HepG2 (cell line): ENCODE results near the gene COX4I2. TPM values are rescaled to one million over a fixed set of nuclear protein-coding genes. Genes with fewer than 3 reads are reported as not detected.

Experiments
- ASH2L ChIP-seq: fragments of 300-600, 200-600 bp; sonication (generic); IDR thresholded peaks from 2 replicates; pipeline ENCODE4 v1.7.0; 2017; ENCODE audit warnings: low read depth, mild to moderate bottlenecking, moderate library complexity, mixed read lengths, low read length; ENCODE audit not compliant: insufficient read length
- BATF2 ChIP-seq: sonication (generic); formaldehyde crosslinking; IDR thresholded peaks from 2 replicates; pipeline ENCODE4 v1.8.0; 2022; ENCODE audit warnings: mild to moderate bottlenecking, missing genetic modification reagents, moderate library complexity
- CHD4 ChIP-seq: fragments of 200-600 bp; sonication (generic); IDR thresholded peaks from 2 replicates; pipeline ENCODE4 v1.7.0; 2017; ENCODE audit warnings: mild to moderate bottlenecking, low read length, borderline replicate concordance
- CTCF ChIP-seq: sonication (generic); formaldehyde crosslinking; IDR thresholded peaks from 2 replicates; pipeline ENCODE4 v1.5.0; 2020; ENCODE audit warnings: mild to moderate bottlenecking, missing genetic modification reagents, moderate library complexity
- DMAP1 ChIP-seq: IDR thresholded peaks from 2 replicates; pipeline ENCODE4 v1.6.1; 2016
- FLYWCH1 ChIP-seq: sonication (generic); formaldehyde crosslinking; IDR thresholded peaks from 2 replicates; pipeline ENCODE4 v1.8.1; 2023; ENCODE audit warnings: mild to moderate bottlenecking, missing genetic modification reagents
- GLI4 ChIP-seq: sonication (generic); formaldehyde crosslinking; IDR thresholded peaks from 2 replicates; pipeline ENCODE4 v1.5.1; 2020; ENCODE audit warnings: missing genetic modification reagents, mild to moderate bottlenecking, moderate library complexity, borderline replicate concordance
- ISX ChIP-seq: sonication (generic); formaldehyde crosslinking; conservative IDR thresholded peaks from 2 replicates; pipeline ENCODE4 v1.5.0; 2020; ENCODE audit warnings: missing genetic modification reagents
- KDM2A ChIP-seq: sonication (generic); formaldehyde crosslinking; IDR thresholded peaks from 2 replicates; pipeline ENCODE4 v1.4.0; 2020; ENCODE audit warnings: low read depth, missing genetic modification reagents, borderline replicate concordance
- KLF13 ChIP-seq: sonication (generic); formaldehyde crosslinking; IDR thresholded peaks from 2 replicates; pipeline ENCODE4 v1.4.0; 2020; ENCODE audit warnings: mild to moderate bottlenecking, missing genetic modification reagents
- MXD4 ChIP-seq: IDR thresholded peaks from 2 replicates; pipeline ENCODE4 v1.6.1; 2016; ENCODE audit warnings: mild to moderate bottlenecking, missing biosample characterization, missing genetic modification reagents
- RAD21 ChIP-seq: fragments of 450-650 bp; formaldehyde crosslinking; IDR thresholded peaks from 2 replicates; pipeline ENCODE4 v1.5.0; 2020; ENCODE audit warnings: mild to moderate bottlenecking
- SMAD9 ChIP-seq: sonication (generic); formaldehyde crosslinking; IDR thresholded peaks from 2 replicates; pipeline ENCODE4 v1.5.1; 2020; ENCODE audit warnings: mild to moderate bottlenecking, missing genetic modification reagents
- ZNF232 ChIP-seq: sonication (generic); formaldehyde crosslinking; IDR thresholded peaks from 2 replicates; pipeline ENCODE4 v1.4.0; 2020; ENCODE audit warnings: missing genetic modification reagents, borderline replicate concordance
- ZNF318 ChIP-seq: sonication (generic); formaldehyde crosslinking; IDR thresholded peaks from 2 replicates; pipeline ENCODE4 v1.4.0; 2020; ENCODE audit warnings: mild to moderate bottlenecking, missing genetic modification reagents
- ZNF460 ChIP-seq: sonication (generic); formaldehyde crosslinking; IDR thresholded peaks from 2 replicates; pipeline ENCODE4 v1.5.1; 2020; ENCODE audit warnings: missing genetic modification reagents, mild to moderate bottlenecking, borderline replicate concordance
- ZNF550 ChIP-seq: sonication (generic); formaldehyde crosslinking; IDR thresholded peaks from 2 replicates; pipeline ENCODE4 v1.4.0; 2020; ENCODE audit warnings: mild to moderate bottlenecking, missing genetic modification reagents, borderline replicate concordance
- ZNF558 ChIP-seq: sonication (generic); formaldehyde crosslinking; IDR thresholded peaks from 2 replicates; pipeline ENCODE4 v1.9.0; 2022; ENCODE audit warnings: mild to moderate bottlenecking, missing genetic modification reagents, borderline replicate concordance
- ZNF839 ChIP-seq: sonication (generic); formaldehyde crosslinking; IDR thresholded peaks from 2 replicates; pipeline ENCODE4 v1.4.0; 2020; ENCODE audit warnings: missing genetic modification reagents, mild to moderate bottlenecking, borderline replicate concordance
- polyA plus RNA-seq, 8 experiments: library from polyadenylated mRNA; depleted of rRNA in 3 of 8; stranded (reverse) in 7 of 8; unstranded in 1 of 8; fragments of >200 nt; fragmentation: Illumina TruSeq in 4 of 8; extraction: Trizol in 4 of 8; gene quantifications; 2 replicates each; pipeline versions ENCODE4 v1.2.1 to v1.2.3, GENCODE V29; 2011 to 2016; ENCODE audit warnings: low read depth in 4 of 8, missing spikeins in 1 of 8, mixed read lengths in 1 of 8; ENCODE audit not compliant: insufficient read depth in 1 of 8
- total RNA-seq, 5 experiments: library from RNA; depleted of rRNA; stranded (reverse); fragments of >200 nt; fragmentation: Illumina TruSeq; extraction: Trizol; gene quantifications; 2 replicates each; pipeline ENCODE4 v1.2.3, GENCODE V29; 2016; ENCODE audit warnings: low read depth in 1 of 5

The COX4I2 gene
- total and polyA plus RNA-seq, 2 of the 13 experiments (the other 11 are each of a cell fraction or from before 2014, with no cell fraction given), result 1.1 TPM; not detected in 1

- 0 out of 2 replicates have a peak, but pooled peaks have one; percentile 51 for TF ChIP-seq ZNF318 (CRISPR knock-in tag)
- TF ChIP-seq KDM2A (CRISPR knock-in tag), result no peak; the same call in 1 of the 2 replicates
- TF ChIP-seq ASH2L, result no peak
- TF ChIP-seq ZNF558 (CRISPR knock-in tag), result no peak
- TF ChIP-seq SMAD9, result peak; percentile 74; the same call in 1 of the 2 replicates
- 0 out of 2 replicates have a peak, but pooled peaks have one; percentile 16 for TF ChIP-seq ZNF232 (CRISPR knock-in tag)
- TF ChIP-seq DMAP1 (CRISPR knock-in tag), result peak; percentile 12; the same call in 1 of the 2 replicates
- no peak for TF ChIP-seq ISX (CRISPR knock-in tag)
- peak; percentile 10; the same call in 1 of the 2 replicates for TF ChIP-seq MXD4 (CRISPR knock-in tag)
- TF ChIP-seq FLYWCH1 (CRISPR knock-in tag), result no peak
- 0 out of 2 replicates have a peak, but pooled peaks have one; percentile 43 for TF ChIP-seq ZNF550
- 0 out of 2 replicates have a peak, but pooled peaks have one; percentile 84 for TF ChIP-seq KLF13 (CRISPR knock-in tag)
- TF ChIP-seq CHD4, result 0 out of 2 replicates have a peak, but pooled peaks have one; percentile 1
- TF ChIP-seq RAD21, result no peak
- TF ChIP-seq ZNF839 (CRISPR knock-in tag), result peak; percentile 72; the same call in 1 of the 2 replicates
- peak; percentile 77 for TF ChIP-seq ZNF460 (CRISPR knock-in tag)
- TF ChIP-seq GLI4, result 0 out of 2 replicates have a peak, but pooled peaks have one; percentile 53
- TF ChIP-seq CTCF (CRISPR knock-in tag), result no peak
- TF ChIP-seq BATF2, result no peak
Measured at GRCh38 chr20:31594002-31594557, 43.6 kb upstream of the COX4I2 start (continued).
